IMR-90 (cell line): ENCODE data around the gene GPC2. TPM values are rescaled to one million over a fixed set of nuclear protein-coding genes. Genes with fewer than 3 reads are reported as not detected.

Experiments used
- ATAC-seq: fragments of 200-7000 bp; cut with Tn5 transposase; 2 replicates; pipeline ENCODE4 v1.9.1; 2020; ENCODE audit warnings: low read depth, mild to moderate bottlenecking, moderate library complexity
- BruUV-seq: library from RNA; stranded (reverse); fragments of 400-500 nt; replicated peaks from 2 replicates; lab custom pipeline; 2021; lab: Mats Ljungman, UMichigan
- CTCF ChIA-PET: fragments of 300-600 bp; formaldehyde crosslinking; extraction: SDS; loops from one replicate; lab custom pipeline; 2021; ENCODE audit warnings: antibody characterized with exemption; lab: Yijun Ruan, JAX
- POLR2A ChIA-PET: fragments of 300-600 bp; sonication (Branson Sonifier 250); formaldehyde crosslinking; loops from one replicate; lab custom pipeline; 2022; ENCODE audit warnings: antibody characterized with exemption; ENCODE audit not compliant: unreplicated experiment; lab: Charles Lee
- DNase-seq: peaks from one replicate; pipeline ENCODE4 v3.0.0; 2013
- H2AFZ ChIP-seq: replicated peaks from 2 replicates; pipeline ENCODE3; 2013; ENCODE audit warnings: low read length, mild to moderate bottlenecking; ENCODE audit not compliant: poor library complexity
- H2AK5ac ChIP-seq: 2 replicates; pipeline ENCODE4 v1.6.1; 2013; ENCODE audit warnings: low read depth, low read length, inconsistent platforms
- H2AK9ac ChIP-seq: replicated peaks from 2 replicates; pipeline ENCODE3; 2013; ENCODE audit warnings: mild to moderate bottlenecking, low read depth, low read length, moderate library complexity; ENCODE audit not compliant: poor library complexity
- H2BK120ac ChIP-seq: 2 replicates; pipeline ENCODE4 v1.6.1; 2013; ENCODE audit warnings: low read depth, low read length, inconsistent platforms
- H2BK15ac ChIP-seq: 3 replicates; pipeline ENCODE4 v1.6.1; 2013; ENCODE audit warnings: low read depth, low read length, inconsistent platforms
- H2BK20ac ChIP-seq: 2 replicates; pipeline ENCODE4 v1.6.1; 2013; ENCODE audit warnings: low read depth, mild to moderate bottlenecking, inconsistent platforms, low read length, moderate library complexity
- H2BK5ac ChIP-seq: 2 replicates; pipeline ENCODE4 v1.6.1; 2013; ENCODE audit warnings: mild to moderate bottlenecking, low read depth, low read length, inconsistent platforms; ENCODE audit not compliant: poor library complexity, severe bottlenecking
- H3K14ac ChIP-seq: replicated peaks from 2 replicates; pipeline ENCODE4 v1.6.1; 2013; ENCODE audit warnings: low read depth, low read length, inconsistent platforms
- H3K18ac ChIP-seq: 2 replicates; pipeline ENCODE4 v1.6.1; 2013; ENCODE audit warnings: low read depth, low read length, control low read depth
- H3K23ac ChIP-seq: 2 replicates; pipeline ENCODE4 v1.6.1; 2013; ENCODE audit warnings: low read depth, low read length, inconsistent platforms
- H3K27ac ChIP-seq: 2 replicates; pipeline ENCODE4 v1.5.1; 2013; ENCODE audit warnings: mild to moderate bottlenecking, control low read depth, low read length; ENCODE audit not compliant: insufficient read depth
- H3K27me3 ChIP-seq: 2 replicates; pipeline ENCODE4 v1.6.1; 2013; ENCODE audit warnings: low read length; ENCODE audit not compliant: control insufficient read depth, insufficient read depth
- H3K36me3 ChIP-seq: 2 replicates; pipeline ENCODE4 v1.6.1; 2013; ENCODE audit warnings: low read length, mixed read lengths; ENCODE audit not compliant: control insufficient read depth, insufficient read depth
- H3K4ac ChIP-seq: 2 replicates; pipeline ENCODE4 v1.6.1; 2013; ENCODE audit warnings: low read depth, low read length, inconsistent platforms
- H3K4me1 ChIP-seq: 2 replicates; pipeline ENCODE4 v1.6.1; 2013; ENCODE audit warnings: low read length, mixed read lengths; ENCODE audit not compliant: control insufficient read depth, insufficient read depth
- H3K4me2 ChIP-seq: 2 replicates; pipeline ENCODE4 v1.6.1; 2013; ENCODE audit warnings: low read depth, mild to moderate bottlenecking, control low read depth, low read length, moderate library complexity
- H3K4me3 ChIP-seq: 2 replicates; pipeline ENCODE4 v1.5.1; 2013; ENCODE audit warnings: low read depth, mild to moderate bottlenecking, control low read depth, low read length, moderate library complexity; ENCODE audit not compliant: insufficient read depth
- H3K56ac ChIP-seq: 2 replicates; pipeline ENCODE4 v1.6.1; 2013; ENCODE audit warnings: low read length, inconsistent platforms; ENCODE audit not compliant: insufficient read depth; ENCODE audit errors: extremely low read depth
- H3K79me1 ChIP-seq, 2 experiments: 2 replicates each; pipeline ENCODE4 v1.6.1; 2013; ENCODE audit warnings: low read length in 2 of 2, inconsistent platforms in 1 of 2, low read depth in 1 of 2
- H3K9ac ChIP-seq: 2 replicates; pipeline ENCODE4 v1.6.1; 2013; ENCODE audit warnings: low read depth, low read length, control low read depth
- H3K9me1 ChIP-seq: 2 replicates; pipeline ENCODE4 v1.6.1; 2013; ENCODE audit warnings: low read length, inconsistent platforms; ENCODE audit not compliant: insufficient read depth
- H3K9me3 ChIP-seq: 2 replicates; pipeline ENCODE4 v1.6.1; 2013; ENCODE audit warnings: low read length; ENCODE audit not compliant: control insufficient read depth, insufficient read depth
- H4K20me1 ChIP-seq: 2 replicates; pipeline ENCODE4 v1.6.1; 2013; ENCODE audit warnings: low read length, inconsistent platforms; ENCODE audit not compliant: insufficient read depth
- H4K5ac ChIP-seq: 2 replicates; pipeline ENCODE4 v1.6.1; 2013; ENCODE audit warnings: mild to moderate bottlenecking, low read depth, low read length, control low read depth
- H4K8ac ChIP-seq, 2 experiments: 2 replicates each; pipeline ENCODE4 v1.6.1; 2013; ENCODE audit warnings: low read depth in 2 of 2, low read length in 2 of 2, control low read depth in 1 of 2, inconsistent platforms in 1 of 2
- H4K91ac ChIP-seq: 2 replicates; pipeline ENCODE4 v1.6.1; 2013; ENCODE audit warnings: low read depth, low read length, inconsistent platforms; ENCODE audit not compliant: insufficient read depth
- BHLHE40 ChIP-seq: fragments of 150-350 bp; IDR thresholded peaks from 2 replicates; pipeline ENCODE4 v1.6.1; 2016; ENCODE audit warnings: mild to moderate bottlenecking, low read depth, low read length
- CEBPB ChIP-seq: IDR thresholded peaks from 2 replicates; pipeline ENCODE4 v1.6.1; 2012; ENCODE audit warnings: low read depth, low read length, improper control_type of control experiment
- CHD1 ChIP-seq: IDR thresholded peaks from 2 replicates; pipeline ENCODE4 v1.6.1; 2012; ENCODE audit warnings: low read depth, low read length, improper control_type of control experiment
- CTCF ChIP-seq: conservative IDR thresholded peaks from 2 replicates; pipeline ENCODE4 v1.5.1; 2012; ENCODE audit warnings: mild to moderate bottlenecking, low read depth, low read length, improper control_type of control experiment
- ELK1 ChIP-seq: fragments of 150-350 bp; IDR thresholded peaks from 2 replicates; pipeline ENCODE4 v1.6.1; 2016; ENCODE audit warnings: low read depth, mild to moderate bottlenecking, low read length, moderate library complexity, borderline replicate concordance
- FOS ChIP-seq: fragments of 150-350 bp; IDR thresholded peaks from 2 replicates; pipeline ENCODE4 v1.6.1; 2016; ENCODE audit warnings: low read depth, low read length
- MAFK ChIP-seq: IDR thresholded peaks from 2 replicates; pipeline ENCODE4 v1.6.1; 2012; ENCODE audit warnings: low read depth, low read length, improper control_type of control experiment
- MAZ ChIP-seq: IDR thresholded peaks from 2 replicates; pipeline ENCODE4 v1.6.1; 2012; ENCODE audit warnings: low read depth, mild to moderate bottlenecking, low read length, improper control_type of control experiment, moderate library complexity, borderline replicate concordance
- MXI1 ChIP-seq: IDR thresholded peaks from 2 replicates; pipeline ENCODE4 v1.6.1; 2012; ENCODE audit warnings: low read depth, mild to moderate bottlenecking, low read length, moderate library complexity, borderline replicate concordance
- POLR2A ChIP-seq: IDR thresholded peaks from 2 replicates; pipeline ENCODE4 v1.6.1; 2012; ENCODE audit warnings: mild to moderate bottlenecking, low read depth, low read length
- RAD21 ChIP-seq: IDR thresholded peaks from 2 replicates; pipeline ENCODE4 v1.6.1; 2012; ENCODE audit warnings: low read length, improper control_type of control experiment
- RCOR1 ChIP-seq: IDR thresholded peaks from 2 replicates; pipeline ENCODE4 v1.6.1; 2012; ENCODE audit warnings: mild to moderate bottlenecking, low read length, improper control_type of control experiment; ENCODE audit not compliant: insufficient replicate concordance
- RFX5 ChIP-seq: IDR thresholded peaks from 2 replicates; pipeline ENCODE4 v1.8.0; 2012; ENCODE audit warnings: low read depth, mild to moderate bottlenecking, low read length, moderate library complexity
- USF2 ChIP-seq: fragments of 150-350 bp; IDR thresholded peaks from 2 replicates; pipeline ENCODE4 v1.6.1; 2017; ENCODE audit warnings: mild to moderate bottlenecking, antibody characterized with exemption, low read length, low read depth
- WGBS, 2 experiments: methylation state at CpG; one replicate each; pipeline versions ENCODE4 v1.1.5 to v1.1.7; 2013; ENCODE audit warnings: missing lambda C conversion rate in 2 of 2; ENCODE audit not compliant: insufficient read length in 1 of 2; ENCODE audit errors: extremely low coverage in 2 of 2; 5-methylcytosine and 5-hydroxymethylcytosine counted together
- dilution Hi-C: fragments of 300-500 bp; cut with HindIII; formaldehyde crosslinking; loops from one replicate; pipeline ENCODE4 v1.14.3; 2018; ENCODE audit warnings: low sequenced_read_pairs; ENCODE audit not compliant: unreplicated experiment
- in situ Hi-C: fragments of 300-500 bp; cut with MboI; formaldehyde crosslinking; loops from 3 replicates; pipeline ENCODE4 v1.14.3; 2019; ENCODE audit warnings: low sequenced_read_pairs, inconsistent platforms, mixed read lengths
- intact Hi-C: fragments of 100-400 bp; cut with micrococcal nuclease; formaldehyde crosslinking; loops from 2 replicates; pipeline ENCODE4 v1.10.0; 2022
- polyA plus RNA-seq, 3 experiments: library from polyadenylated mRNA; depleted of rRNA; stranded (reverse); fragments of >200 nt; gene quantifications; 2 replicates each; pipeline ENCODE4 v1.2.3, GENCODE V29; 2012; ENCODE audit warnings: low replicate concordance in 1 of 3
- total RNA-seq: library from RNA; depleted of rRNA; stranded (reverse); fragments of >200 nt; gene quantifications from 2 replicates; pipeline ENCODE4 v1.2.3, GENCODE V29; 2012

The GPC2 gene
- total and polyA plus RNA-seq, 2 of the 4 experiments (the other 2 are of a cell fraction) = 1.8 to 6.0 TPM

- Histone ChIP-seq H2BK5ac (peak overlapping the region; percentile 92), H3K4me1 (peaks cover 2% of the 10 kb centered on the region; the same call in 1 of the 2 replicates), H3K36me3 (peaks cover 4% of the 10 kb centered on the region; the same call in 1 of the 2 replicates), H2AFZ (peak overlapping the region; percentile 92), H4K20me1 (no peaks in the 10 kb centered on the region), H2AK5ac (peak overlapping the region; percentile 86), H3K9me1 (peaks cover 4% of the 10 kb centered on the region; the same call in 1 of the 2 replicates), H3K4me2 (peak overlapping the region; percentile 88), H2BK120ac (peak overlapping the region; percentile 4; the same call in 1 of the 2 replicates), H2BK20ac (no peak overlapping the region), H4K8ac (peak overlapping the region; percentile 92 to 94), H3K18ac (peak overlapping the region; percentile 13; the same call in 1 of the 2 replicates), H3K27me3 (no peaks in the 10 kb centered on the region), H3K9ac (peak overlapping the region; percentile 97), H3K23ac (peak overlapping the region; percentile 94), H2BK15ac (peak overlapping the region; percentile 1; the same call in 1 of the 3 replicates), H3K79me1 (peaks cover 12 to 43% of the 10 kb centered on the region in 2 experiments; a peak in 3 of 4 replicates), H4K91ac (peak overlapping the region; percentile 78), H3K9me3 (no peaks in the 10 kb centered on the region), H3K56ac (peak overlapping the region; percentile 17; the same call in 1 of the 2 replicates), H3K4me3 (peak overlapping the region; percentile 68), H3K27ac (peak overlapping the region; percentile 94), H4K5ac (peak overlapping the region; percentile 75), H3K14ac (peak overlapping the region; percentile 82), H2AK9ac (peak overlapping the region; percentile 96), H3K4ac (peak overlapping the region; percentile 93)
- dilution Hi-C loops = no loop called here
- WGBS, 2 experiments = 4% methylated on average over 25 of the region's 37 CpGs; no CpG with 5 or more reads in 1 of the 2 experiments
- CTCF ChIA-PET = interaction anchor here (0.6 kb wide), 1 partner anchor 138 kb away, joined by 3 read pairs; no protein-coding TSS in a partner anchor
- peak; percentile 10 for ATAC-seq
- in situ Hi-C loops = no loop called here
- DNase-seq = no peak
- intact Hi-C loops = no loop called here
- BruUV-seq = no TSS peak
- POLR2A ChIA-PET = no interaction called here
- TF ChIP-seq RFX5 (no peak), MAFK (no peak), BHLHE40 (no peak), CTCF (no peak), MAZ (no peak), POLR2A (no peak), FOS (no peak), ELK1 (no peak), RAD21 (no peak), RCOR1 (no peak), CHD1 (no peak), USF2 (no peak), MXI1 (no peak), CEBPB (no peak)
Observed at GRCh38 chr7:100127866-100128636, 49.1 kb downstream of the GPC2 start.
